Muscle of back (tissue), 11 donors: ENCODE measurements around the gene WDR6. TPM values are rescaled to one million over a fixed set of nuclear protein-coding genes. Genes with fewer than 3 reads are reported as not detected.

ENCODE experiments used
- DNase-seq, 3 donors: peaks; one replicate each; pipeline versions ENCODE4 v3.0.0 to v3.0.0-alpha.2; 2013
- polyA plus RNA-seq, 10 donors: library from polyadenylated mRNA; unstranded; fragments of 120-200 nt; gene quantifications; one replicate each; pipeline ENCODE4 v1.2.1, GENCODE V29; 2013; ENCODE audit not compliant: insufficient read length in 10 of 10

WDR6 gene
- polyA plus RNA-seq, 10 donors, result 92.1 to 147 (median 106) TPM

GRCh38 chr3:49013113-49013737 is 6.0 kb downstream of the WDR6 start:
- no peak for DNase-seq

GRCh38 chr3:49013738-49014660 is 6.8 kb downstream of the WDR6 start:
- no peak for DNase-seq

GRCh38 chr3:49015072-49015471 is 7.9 kb downstream of the WDR6 start:
- DNase-seq, result no peak

- DNase-seq, result no peak
Measured at GRCh38 chr3:49015765-49016164, 8.6 kb downstream of the WDR6 start.

GRCh38 chr3:49016414-49017228 is 9.4 kb downstream of the WDR6 start:
- DNase-seq, result no peak

- no peak for DNase-seq
Measured at GRCh38 chr3:49017229-49017970, 10.2 kb downstream of the WDR6 start.

GRCh38 chr3:49017971-49018706 is 10.9 kb downstream of the WDR6 start, which contains the start of gene DALRD3:
TSS of gene DALRD3 (minus strand) at chr3:49018580. CDS start at chr3:49018564, 16 bp downstream.
- peak; percentile 52 to 93 (median 78) for DNase-seq

- no peak for DNase-seq
Measured at GRCh38 chr3:49018707-49019006, 11.5 kb downstream of the WDR6 start.

GRCh38 chr3:49019941-49020329 is 12.7 kb downstream of the WDR6 start:
- no peak for DNase-seq

- DNase-seq, result peak in 1 of 3 donors; percentile 56
Measured at GRCh38 chr3:49020330-49021212, 13.4 kb downstream of the WDR6 start.

GRCh38 chr3:49021213-49021812 is 14.1 kb downstream of the WDR6 start:
- DNase-seq, result peak; percentile 98 to 100 (median 99)

- DNase-seq, result peak; percentile 91 to 98 (median 95)
Measured at GRCh38 chr3:49021813-49022687, 14.9 kb downstream of the WDR6 start, which contains the start of gene NDUFAF3. TSS of gene NDUFAF3 (plus strand) at chr3:49022121. CDS start at chr3:49022145, 24 bp downstream.

GRCh38 chr3:49022688-49023171 is 15.5 kb downstream of the WDR6 start:
- no peak for DNase-seq

GRCh38 chr3:49023775-49024174 is 16.6 kb downstream of the WDR6 start:
- no peak for DNase-seq

GRCh38 chr3:49024449-49024848 is 17.3 kb downstream of the WDR6 start:
- DNase-seq, result no peak

- DNase-seq, result no peak
Measured at GRCh38 chr3:49025005-49025792, 18.0 kb downstream of the WDR6 start.
